ENCODE data around the gene BCL11B. TPM values are rescaled to one million over a fixed set of nuclear protein-coding genes. Genes with fewer than 3 reads are reported as not detected.

Gene BCL11B
- total and polyA plus RNA-seq, 2 of the 8 experiments (the other 6 are each of a cell fraction or from before 2014, with no cell fraction given): 0.63 to 5.9 TPM

DNA sequence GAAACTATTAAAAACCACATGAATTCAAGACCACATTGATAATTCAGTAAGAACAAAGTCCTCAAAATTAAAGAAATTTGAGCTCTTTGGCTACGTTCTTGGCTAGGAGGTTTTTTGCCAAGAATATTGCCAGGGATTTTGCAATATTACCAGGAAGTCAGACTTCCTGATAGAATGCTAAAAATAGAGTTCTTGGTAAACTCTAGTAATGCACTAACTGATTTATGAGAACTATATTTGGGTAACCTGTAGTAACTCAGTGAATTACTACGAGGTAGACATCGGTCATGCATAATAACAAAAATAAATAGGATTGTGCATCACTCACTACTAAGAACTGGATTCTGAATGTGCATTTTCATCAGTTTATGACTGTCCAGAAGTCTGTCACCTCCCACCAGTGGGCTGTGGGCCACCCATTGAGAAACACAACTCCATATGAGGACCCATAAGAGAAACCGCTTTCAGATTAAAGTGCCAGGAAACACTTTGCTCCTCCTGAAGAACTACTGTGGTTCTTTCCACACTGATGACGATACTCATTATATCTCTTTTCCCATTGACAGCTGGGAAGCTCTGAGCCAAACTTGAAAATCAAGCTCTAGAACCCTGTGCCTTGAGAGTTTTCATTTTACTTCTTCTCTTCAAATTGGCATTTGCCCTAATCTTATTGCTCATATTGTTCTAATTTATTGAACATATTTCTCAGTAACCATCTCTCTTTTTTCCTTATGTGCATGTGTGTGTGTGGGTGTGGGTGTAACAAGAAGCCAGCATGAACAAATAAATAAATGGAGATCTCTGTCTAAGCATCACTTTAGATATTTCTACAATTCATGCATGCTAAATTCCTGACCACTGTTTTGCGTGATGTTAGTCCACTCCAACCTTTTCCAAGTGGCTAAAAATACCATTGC, 116.6 kb downstream of the BCL11B start (continued):
- TF ChIP-seq, protein P1, sequence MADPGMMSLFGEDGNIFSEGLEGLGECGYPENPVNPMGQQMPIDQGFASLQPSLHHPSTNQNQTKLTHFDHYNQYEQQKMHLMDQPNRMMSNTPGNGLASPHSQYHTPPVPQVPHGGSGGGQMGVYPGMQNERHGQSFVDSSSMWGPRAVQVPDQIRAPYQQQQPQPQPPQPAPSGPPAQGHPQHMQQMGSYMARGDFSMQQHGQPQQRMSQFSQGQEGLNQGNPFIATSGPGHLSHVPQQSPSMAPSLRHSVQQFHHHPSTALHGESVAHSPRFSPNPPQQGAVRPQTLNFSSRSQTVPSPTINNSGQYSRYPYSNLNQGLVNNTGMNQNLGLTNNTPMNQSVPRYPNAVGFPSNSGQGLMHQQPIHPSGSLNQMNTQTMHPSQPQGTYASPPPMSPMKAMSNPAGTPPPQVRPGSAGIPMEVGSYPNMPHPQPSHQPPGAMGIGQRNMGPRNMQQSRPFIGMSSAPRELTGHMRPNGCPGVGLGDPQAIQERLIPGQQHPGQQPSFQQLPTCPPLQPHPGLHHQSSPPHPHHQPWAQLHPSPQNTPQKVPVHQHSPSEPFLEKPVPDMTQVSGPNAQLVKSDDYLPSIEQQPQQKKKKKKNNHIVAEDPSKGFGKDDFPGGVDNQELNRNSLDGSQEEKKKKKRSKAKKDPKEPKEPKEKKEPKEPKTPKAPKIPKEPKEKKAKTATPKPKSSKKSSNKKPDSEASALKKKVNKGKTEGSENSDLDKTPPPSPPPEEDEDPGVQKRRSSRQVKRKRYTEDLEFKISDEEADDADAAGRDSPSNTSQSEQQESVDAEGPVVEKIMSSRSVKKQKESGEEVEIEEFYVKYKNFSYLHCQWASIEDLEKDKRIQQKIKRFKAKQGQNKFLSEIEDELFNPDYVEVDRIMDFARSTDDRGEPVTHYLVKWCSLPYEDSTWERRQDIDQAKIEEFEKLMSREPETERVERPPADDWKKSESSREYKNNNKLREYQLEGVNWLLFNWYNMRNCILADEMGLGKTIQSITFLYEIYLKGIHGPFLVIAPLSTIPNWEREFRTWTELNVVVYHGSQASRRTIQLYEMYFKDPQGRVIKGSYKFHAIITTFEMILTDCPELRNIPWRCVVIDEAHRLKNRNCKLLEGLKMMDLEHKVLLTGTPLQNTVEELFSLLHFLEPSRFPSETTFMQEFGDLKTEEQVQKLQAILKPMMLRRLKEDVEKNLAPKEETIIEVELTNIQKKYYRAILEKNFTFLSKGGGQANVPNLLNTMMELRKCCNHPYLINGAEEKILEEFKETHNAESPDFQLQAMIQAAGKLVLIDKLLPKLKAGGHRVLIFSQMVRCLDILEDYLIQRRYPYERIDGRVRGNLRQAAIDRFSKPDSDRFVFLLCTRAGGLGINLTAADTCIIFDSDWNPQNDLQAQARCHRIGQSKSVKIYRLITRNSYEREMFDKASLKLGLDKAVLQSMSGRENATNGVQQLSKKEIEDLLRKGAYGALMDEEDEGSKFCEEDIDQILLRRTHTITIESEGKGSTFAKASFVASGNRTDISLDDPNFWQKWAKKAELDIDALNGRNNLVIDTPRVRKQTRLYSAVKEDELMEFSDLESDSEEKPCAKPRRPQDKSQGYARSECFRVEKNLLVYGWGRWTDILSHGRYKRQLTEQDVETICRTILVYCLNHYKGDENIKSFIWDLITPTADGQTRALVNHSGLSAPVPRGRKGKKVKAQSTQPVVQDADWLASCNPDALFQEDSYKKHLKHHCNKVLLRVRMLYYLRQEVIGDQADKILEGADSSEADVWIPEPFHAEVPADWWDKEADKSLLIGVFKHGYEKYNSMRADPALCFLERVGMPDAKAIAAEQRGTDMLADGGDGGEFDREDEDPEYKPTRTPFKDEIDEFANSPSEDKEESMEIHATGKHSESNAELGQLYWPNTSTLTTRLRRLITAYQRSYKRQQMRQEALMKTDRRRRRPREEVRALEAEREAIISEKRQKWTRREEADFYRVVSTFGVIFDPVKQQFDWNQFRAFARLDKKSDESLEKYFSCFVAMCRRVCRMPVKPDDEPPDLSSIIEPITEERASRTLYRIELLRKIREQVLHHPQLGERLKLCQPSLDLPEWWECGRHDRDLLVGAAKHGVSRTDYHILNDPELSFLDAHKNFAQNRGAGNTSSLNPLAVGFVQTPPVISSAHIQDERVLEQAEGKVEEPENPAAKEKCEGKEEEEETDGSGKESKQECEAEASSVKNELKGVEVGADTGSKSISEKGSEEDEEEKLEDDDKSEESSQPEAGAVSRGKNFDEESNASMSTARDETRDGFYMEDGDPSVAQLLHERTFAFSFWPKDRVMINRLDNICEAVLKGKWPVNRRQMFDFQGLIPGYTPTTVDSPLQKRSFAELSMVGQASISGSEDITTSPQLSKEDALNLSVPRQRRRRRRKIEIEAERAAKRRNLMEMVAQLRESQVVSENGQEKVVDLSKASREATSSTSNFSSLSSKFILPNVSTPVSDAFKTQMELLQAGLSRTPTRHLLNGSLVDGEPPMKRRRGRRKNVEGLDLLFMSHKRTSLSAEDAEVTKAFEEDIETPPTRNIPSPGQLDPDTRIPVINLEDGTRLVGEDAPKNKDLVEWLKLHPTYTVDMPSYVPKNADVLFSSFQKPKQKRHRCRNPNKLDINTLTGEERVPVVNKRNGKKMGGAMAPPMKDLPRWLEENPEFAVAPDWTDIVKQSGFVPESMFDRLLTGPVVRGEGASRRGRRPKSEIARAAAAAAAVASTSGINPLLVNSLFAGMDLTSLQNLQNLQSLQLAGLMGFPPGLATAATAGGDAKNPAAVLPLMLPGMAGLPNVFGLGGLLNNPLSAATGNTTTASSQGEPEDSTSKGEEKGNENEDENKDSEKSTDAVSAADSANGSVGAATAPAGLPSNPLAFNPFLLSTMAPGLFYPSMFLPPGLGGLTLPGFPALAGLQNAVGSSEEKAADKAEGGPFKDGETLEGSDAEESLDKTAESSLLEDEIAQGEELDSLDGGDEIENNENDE (IDR thresholded peaks at IDR 0.05; ENCODE audit: insufficient replicate concordance, low read length): no peak
- TF ChIP-seq CBX8 (IDR thresholded peaks at IDR 0.05; ENCODE audit: borderline replicate concordance, low read depth, low read length): no peak
- no peak for TF ChIP-seq NANOG (IDR thresholded peaks at IDR 0.05; ENCODE audit: insufficient read depth, low read depth, low read length, poor library complexity, severe bottlenecking)
- no peak for TF ChIP-seq SUZ12 (IDR thresholded peaks at IDR 0.05; ENCODE audit: low read length)
- no peak for TF ChIP-seq JUND (IDR thresholded peaks at IDR 0.05; ENCODE audit: low read length)
- TF ChIP-seq ASH2L (IDR thresholded peaks at IDR 0.05; ENCODE audit: low read length): no peak
- TF ChIP-seq, protein P2, sequence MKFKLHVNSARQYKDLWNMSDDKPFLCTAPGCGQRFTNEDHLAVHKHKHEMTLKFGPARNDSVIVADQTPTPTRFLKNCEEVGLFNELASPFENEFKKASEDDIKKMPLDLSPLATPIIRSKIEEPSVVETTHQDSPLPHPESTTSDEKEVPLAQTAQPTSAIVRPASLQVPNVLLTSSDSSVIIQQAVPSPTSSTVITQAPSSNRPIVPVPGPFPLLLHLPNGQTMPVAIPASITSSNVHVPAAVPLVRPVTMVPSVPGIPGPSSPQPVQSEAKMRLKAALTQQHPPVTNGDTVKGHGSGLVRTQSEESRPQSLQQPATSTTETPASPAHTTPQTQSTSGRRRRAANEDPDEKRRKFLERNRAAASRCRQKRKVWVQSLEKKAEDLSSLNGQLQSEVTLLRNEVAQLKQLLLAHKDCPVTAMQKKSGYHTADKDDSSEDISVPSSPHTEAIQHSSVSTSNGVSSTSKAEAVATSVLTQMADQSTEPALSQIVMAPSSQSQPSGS (IDR thresholded peaks at IDR 0.05; ENCODE audit: low read length): no peak
- no peak for TF ChIP-seq CHD2 (IDR thresholded peaks at IDR 0.05; ENCODE audit: low read length)

All from H1 (cell line).